Loucy (cell line): Measurements from ENCODE around the gene MRTO4.

Experiments
- EZH2phosphoT487 ChIP-seq: fragments of 200-600 bp; IDR thresholded peaks from 2 replicates; pipeline ENCODE4 v1.6.1; 2018; ENCODE audit warnings: antibody characterized with exemption, mild to moderate bottlenecking, moderate library complexity, borderline replicate concordance
- TF ChIP-seq, protein P1 (sequence below): fragments of 200-600 bp; sonication (generic); conservative IDR thresholded peaks from 2 replicates; pipeline ENCODE4 v1.5.1; 2014; ENCODE audit warnings: mild to moderate bottlenecking, antibody characterized with exemption, low read length

DNA sequence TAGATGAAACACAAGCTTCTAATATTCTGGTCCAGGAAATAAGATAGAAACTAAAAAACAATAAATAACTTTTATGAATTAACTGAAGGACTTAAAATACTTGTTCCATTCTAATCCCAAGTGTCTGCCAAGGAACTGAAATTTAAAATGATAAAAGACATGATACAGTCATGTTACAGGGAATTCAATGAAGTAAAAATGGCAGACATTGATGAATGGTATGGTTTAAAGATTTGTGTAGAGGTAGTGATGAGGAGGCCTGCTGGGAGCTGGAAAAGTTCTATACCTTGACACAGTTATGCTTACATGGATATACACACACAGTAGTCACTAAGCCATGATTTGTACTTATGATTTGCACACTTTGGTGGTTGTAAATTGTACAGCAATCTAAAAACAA lies 39.4 kb upstream of the MRTO4 start:
- TF ChIP-seq, protein P1, sequence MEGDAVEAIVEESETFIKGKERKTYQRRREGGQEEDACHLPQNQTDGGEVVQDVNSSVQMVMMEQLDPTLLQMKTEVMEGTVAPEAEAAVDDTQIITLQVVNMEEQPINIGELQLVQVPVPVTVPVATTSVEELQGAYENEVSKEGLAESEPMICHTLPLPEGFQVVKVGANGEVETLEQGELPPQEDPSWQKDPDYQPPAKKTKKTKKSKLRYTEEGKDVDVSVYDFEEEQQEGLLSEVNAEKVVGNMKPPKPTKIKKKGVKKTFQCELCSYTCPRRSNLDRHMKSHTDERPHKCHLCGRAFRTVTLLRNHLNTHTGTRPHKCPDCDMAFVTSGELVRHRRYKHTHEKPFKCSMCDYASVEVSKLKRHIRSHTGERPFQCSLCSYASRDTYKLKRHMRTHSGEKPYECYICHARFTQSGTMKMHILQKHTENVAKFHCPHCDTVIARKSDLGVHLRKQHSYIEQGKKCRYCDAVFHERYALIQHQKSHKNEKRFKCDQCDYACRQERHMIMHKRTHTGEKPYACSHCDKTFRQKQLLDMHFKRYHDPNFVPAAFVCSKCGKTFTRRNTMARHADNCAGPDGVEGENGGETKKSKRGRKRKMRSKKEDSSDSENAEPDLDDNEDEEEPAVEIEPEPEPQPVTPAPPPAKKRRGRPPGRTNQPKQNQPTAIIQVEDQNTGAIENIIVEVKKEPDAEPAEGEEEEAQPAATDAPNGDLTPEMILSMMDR = no peak
- TF ChIP-seq EZH2phosphoT487 = no peak
